ENCODE measurements around the gene ADSL.

DNA sequence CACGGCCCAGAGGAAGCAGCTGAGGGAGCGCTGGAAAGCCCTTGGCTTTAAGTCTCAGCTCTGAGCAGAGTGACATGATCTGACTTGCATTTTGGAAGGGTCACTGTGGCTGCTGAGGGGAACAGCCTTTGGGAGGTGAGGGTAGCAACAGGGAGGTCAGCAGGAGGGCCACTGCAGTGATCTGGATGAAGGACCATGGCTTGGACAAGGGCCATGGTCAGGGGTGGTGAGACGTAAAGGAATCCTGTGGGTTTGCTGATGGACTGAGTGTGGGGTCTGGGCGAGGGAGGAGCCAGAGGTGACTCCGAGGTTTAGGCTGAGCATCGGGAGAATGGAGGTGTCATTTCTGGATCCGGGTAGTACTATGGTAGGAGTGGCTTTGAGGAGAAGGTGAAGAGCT lies 57.4 kb downstream of the ADSL start:
- TF ChIP-seq, protein P1, sequence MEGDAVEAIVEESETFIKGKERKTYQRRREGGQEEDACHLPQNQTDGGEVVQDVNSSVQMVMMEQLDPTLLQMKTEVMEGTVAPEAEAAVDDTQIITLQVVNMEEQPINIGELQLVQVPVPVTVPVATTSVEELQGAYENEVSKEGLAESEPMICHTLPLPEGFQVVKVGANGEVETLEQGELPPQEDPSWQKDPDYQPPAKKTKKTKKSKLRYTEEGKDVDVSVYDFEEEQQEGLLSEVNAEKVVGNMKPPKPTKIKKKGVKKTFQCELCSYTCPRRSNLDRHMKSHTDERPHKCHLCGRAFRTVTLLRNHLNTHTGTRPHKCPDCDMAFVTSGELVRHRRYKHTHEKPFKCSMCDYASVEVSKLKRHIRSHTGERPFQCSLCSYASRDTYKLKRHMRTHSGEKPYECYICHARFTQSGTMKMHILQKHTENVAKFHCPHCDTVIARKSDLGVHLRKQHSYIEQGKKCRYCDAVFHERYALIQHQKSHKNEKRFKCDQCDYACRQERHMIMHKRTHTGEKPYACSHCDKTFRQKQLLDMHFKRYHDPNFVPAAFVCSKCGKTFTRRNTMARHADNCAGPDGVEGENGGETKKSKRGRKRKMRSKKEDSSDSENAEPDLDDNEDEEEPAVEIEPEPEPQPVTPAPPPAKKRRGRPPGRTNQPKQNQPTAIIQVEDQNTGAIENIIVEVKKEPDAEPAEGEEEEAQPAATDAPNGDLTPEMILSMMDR (IDR thresholded peaks at IDR 0.05), result no peak
- no peak for TF ChIP-seq POLR2A (IDR thresholded peaks at IDR 0.05)
